Measurements from ENCODE around the gene TMUB1.
"Not testable (repeated sequence)": the region's sequence is repeated elsewhere in the genome, so short reads cannot be mapped to it uniquely, and the experiment has no call there.

The TMUB1 gene

GRCh38 chr7:151048911-151049463 lies 34.3 kb downstream of the TMUB1 start:
- DNase-seq: no peak

GRCh38 chr7:151047976-151048815 lies 35.1 kb downstream of the TMUB1 start, which contains the start of gene ASIC3:
Gene ASIC3, plus strand, starts transcription at chr7:151048531. Its CDS starts 355 bp downstream, at chr7:151048886.
- no peak for DNase-seq

- DNase-seq: no peak
These were observed 36.4 kb downstream of the TMUB1 start for GRCh38 chr7:151046603-151047573.

- no peak for DNase-seq
These were observed 37.3 kb downstream of the TMUB1 start for GRCh38 chr7:151045967-151046366.

- DNase-seq: no peak
These were observed 38.0 kb downstream of the TMUB1 start for GRCh38 chr7:151045262-151045661.

GRCh38 chr7:151043959-151044358 lies 39.3 kb downstream of the TMUB1 start:
- no peak for DNase-seq

- DNase-seq: not testable (repeated sequence)
These were observed 39.8 kb downstream of the TMUB1 start for GRCh38 chr7:151043449-151043848.

- DNase-seq: no peak
These were observed 42.5 kb downstream of the TMUB1 start for GRCh38 chr7:151040616-151041375.

GRCh38 chr7:151039850-151040548 lies 43.3 kb downstream of the TMUB1 start:
- no peak for DNase-seq

GRCh38 chr7:151038951-151039849 lies 44.1 kb downstream of the TMUB1 start:
- DNase-seq: no peak

GRCh38 chr7:151035902-151036301 lies 47.4 kb downstream of the TMUB1 start:
- DNase-seq: no peak

- DNase-seq: no peak
These were observed 48.1 kb downstream of the TMUB1 start for GRCh38 chr7:151035026-151035717.

- no peak for DNase-seq
These were observed 48.8 kb downstream of the TMUB1 start for GRCh38 chr7:151034312-151035025.

- DNase-seq: no peak
These were observed 49.4 kb downstream of the TMUB1 start for GRCh38 chr7:151033864-151034249.

GRCh38 chr7:151032936-151033863 lies 50.1 kb downstream of the TMUB1 start:
- no peak for DNase-seq
